Stimulated activated CD4-positive, alpha-beta T cell treated with anti-CD3 and anti-CD28 coated beads, TNF-alpha, amount 100 ng/mL, for 4 hours (primary cell): ENCODE measurements around the gene UBE2U.
"Not testable (repeated sequence)": the region's sequence is repeated elsewhere in the genome, so short reads cannot be mapped to it uniquely, and the experiment has no call there.

Experiments
- DNase-seq, 3 experiments: peaks; one replicate each; pipeline ENCODE4 v3.0.0-alpha.2; 2020; ENCODE audit warnings: low read depth in 3 of 3

Gene UBE2U

GRCh38 chr1:64192290-64192689, 11.1 kb upstream of the UBE2U start:
- DNase-seq = no peak

- no peak for DNase-seq
Observed at GRCh38 chr1:64194168-64195080, 9.0 kb upstream of the UBE2U start.

- no peak for DNase-seq
Observed at GRCh38 chr1:64195081-64195395, 8.4 kb upstream of the UBE2U start.

GRCh38 chr1:64196074-64196870, 7.2 kb upstream of the UBE2U start:
- no peak for DNase-seq

GRCh38 chr1:64197076-64197475, 6.3 kb upstream of the UBE2U start:
- no peak for DNase-seq

GRCh38 chr1:64199154-64199553, 4.3 kb upstream of the UBE2U start:
- no peak for DNase-seq

- DNase-seq = no peak
Observed at GRCh38 chr1:64200064-64200463, 3.4 kb upstream of the UBE2U start.

- no peak for DNase-seq
Observed at GRCh38 chr1:64209221-64209620, 5.8 kb downstream of the UBE2U start.

GRCh38 chr1:64212031-64212430, 8.6 kb downstream of the UBE2U start:
- DNase-seq = no peak

- DNase-seq = no peak
Observed at GRCh38 chr1:64215576-64215975, 12.2 kb downstream of the UBE2U start.

- DNase-seq = no peak
Observed at GRCh38 chr1:64220241-64220640, 16.8 kb downstream of the UBE2U start.

GRCh38 chr1:64223329-64224151, 20.1 kb downstream of the UBE2U start:
- no peak for DNase-seq

GRCh38 chr1:64224236-64224635, 20.8 kb downstream of the UBE2U start:
- not testable (repeated sequence) for DNase-seq

GRCh38 chr1:64228167-64228957, 24.9 kb downstream of the UBE2U start:
- no peak for DNase-seq

GRCh38 chr1:64229307-64229706, 25.9 kb downstream of the UBE2U start:
- no peak for DNase-seq

- no peak for DNase-seq
Observed at GRCh38 chr1:64231153-64231552, 27.7 kb downstream of the UBE2U start.

- DNase-seq = no peak
Observed at GRCh38 chr1:64231654-64232053, 28.2 kb downstream of the UBE2U start.

- no peak for DNase-seq
Observed at GRCh38 chr1:64234714-64235113, 31.3 kb downstream of the UBE2U start.

- DNase-seq = no peak
Observed at GRCh38 chr1:64235181-64235580, 31.8 kb downstream of the UBE2U start.

- no peak for DNase-seq
Observed at GRCh38 chr1:64235910-64236309, 32.5 kb downstream of the UBE2U start.

GRCh38 chr1:64236541-64236954, 33.1 kb downstream of the UBE2U start:
- no peak for DNase-seq
